ENCODE measurements around the gene DLX6. TPM values are rescaled to one million over a fixed set of nuclear protein-coding genes. Genes with fewer than 3 reads are reported as not detected.

Gene DLX6
- 0.14 TPM for polyA plus RNA-seq (ENCODE audit: insufficient read length)

DNA sequence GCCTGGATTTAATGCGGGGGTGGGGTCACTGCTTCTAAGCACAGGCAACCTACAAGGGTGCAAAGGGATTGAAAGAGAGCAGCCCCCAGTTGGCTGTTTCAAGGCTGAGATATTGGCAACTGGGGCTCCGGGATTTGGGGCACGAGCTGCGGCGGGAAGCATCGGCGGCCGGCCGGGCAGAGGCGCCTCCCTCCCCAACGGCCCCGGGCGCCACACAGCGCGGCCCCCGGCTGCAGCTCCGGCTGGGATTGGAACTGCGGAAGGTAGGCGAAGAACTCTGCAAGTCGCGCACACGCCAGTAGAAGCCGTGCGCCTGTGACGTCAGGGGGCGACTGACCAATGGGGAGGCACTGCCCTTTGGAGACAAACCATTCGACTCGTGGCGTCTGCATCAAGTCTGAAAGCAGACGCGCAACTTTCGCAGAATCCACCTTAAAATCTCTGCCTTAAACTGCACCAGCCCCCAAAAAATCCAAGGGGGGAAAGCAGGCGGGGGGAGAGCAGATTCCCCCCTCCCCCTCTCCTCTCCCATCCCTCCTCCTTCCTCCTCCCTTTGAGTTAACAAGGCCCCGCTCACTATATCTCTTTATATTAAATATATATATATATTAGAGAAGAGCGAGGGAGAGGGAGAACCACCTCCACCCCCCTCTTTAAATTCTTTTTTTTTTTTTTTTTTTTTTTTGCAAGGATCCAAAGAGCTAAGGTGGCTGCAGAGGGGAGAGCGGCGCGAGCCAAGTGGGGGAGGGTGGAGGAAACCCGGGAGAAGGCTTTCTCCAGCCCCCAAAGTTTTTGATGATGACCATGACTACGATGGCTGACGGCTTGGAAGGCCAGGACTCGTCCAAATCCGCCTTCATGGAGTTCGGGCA is at the start of gene DLX6:
DLX6 (plus strand) TSS at position 371 of the 872 bp plus-strand sequence; CDS start at position 796, 425 bp downstream.
- no peak for DNase-seq (ENCODE audit: low read depth)

DNA sequence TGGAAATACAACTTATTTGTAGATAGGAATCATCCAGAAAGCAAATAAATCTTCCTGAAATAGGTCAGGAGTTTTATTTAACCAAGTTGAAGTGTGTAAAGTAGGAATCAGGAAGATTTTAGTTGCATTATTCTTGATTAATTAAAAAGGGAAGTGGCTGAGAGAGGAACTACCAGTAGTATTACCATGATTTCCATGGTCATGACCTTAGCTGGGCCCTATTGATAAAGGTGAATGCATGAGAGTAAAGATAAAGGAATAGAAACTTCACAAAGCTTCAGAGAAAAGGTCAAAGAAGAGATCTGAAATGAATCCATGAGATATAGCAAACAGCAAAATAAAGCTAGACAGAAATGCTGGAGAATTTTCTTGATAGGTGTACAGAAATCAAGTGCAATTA is 46.2 kb upstream of the DLX6 start:
- no peak for DNase-seq (ENCODE audit: low read depth)

DNA sequence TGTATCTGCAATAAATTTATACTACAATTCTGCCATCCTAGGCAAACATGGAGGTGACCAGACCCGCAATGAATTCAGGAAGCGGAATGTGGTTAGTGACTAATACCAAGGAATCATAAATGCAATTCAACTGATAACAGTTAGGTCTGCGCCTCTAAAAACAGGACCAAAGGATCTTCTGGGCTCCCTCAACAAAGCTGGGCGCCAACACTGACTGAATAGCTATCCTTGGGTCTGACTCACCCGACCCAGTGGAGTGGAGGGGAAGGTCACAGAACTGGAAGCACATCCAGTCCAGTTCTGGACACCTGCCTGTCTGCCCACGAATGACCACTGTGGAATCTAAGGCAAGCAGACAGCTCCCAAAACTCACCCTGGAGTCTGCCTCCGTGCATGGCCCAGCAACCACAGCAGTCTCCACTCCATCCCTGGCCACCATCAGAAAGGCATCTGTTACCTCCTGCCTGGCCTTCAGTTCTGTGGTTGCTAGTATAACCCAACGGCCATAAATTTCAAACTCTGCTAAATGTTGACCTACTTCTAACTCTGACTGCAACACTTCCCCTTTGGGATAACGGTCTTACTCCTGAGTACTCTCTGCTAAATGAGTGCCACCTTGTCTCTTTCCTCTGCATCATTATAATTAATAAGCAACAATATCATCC is 43.0 kb upstream of the DLX6 start:
- no peak for DNase-seq (ENCODE audit: low read depth)

GRCh38 chr7:96968981-96969380 is 36.4 kb upstream of the DLX6 start:
- DNase-seq (ENCODE audit: low read depth) = no peak

DNA sequence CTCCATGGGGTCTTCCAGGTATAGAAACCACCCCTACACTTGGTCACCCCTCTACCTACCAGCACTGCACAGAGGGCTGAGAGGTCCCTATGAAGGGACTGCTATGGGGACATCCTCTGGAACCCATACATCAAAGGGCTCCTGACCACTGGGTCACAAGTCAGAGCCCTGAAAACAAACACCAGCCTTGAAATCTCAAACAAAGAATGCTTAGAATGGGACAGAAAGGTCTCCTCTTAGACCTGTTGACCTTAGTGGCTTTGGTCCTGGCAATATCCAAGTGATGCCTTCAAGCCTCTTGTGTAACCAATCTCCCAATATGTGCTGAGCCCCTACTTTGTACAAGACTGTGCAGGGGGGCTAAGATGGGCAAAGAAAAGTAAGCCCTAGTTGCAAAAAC is 34.6 kb upstream of the DLX6 start:
- no peak for DNase-seq (ENCODE audit: low read depth)

DNA sequence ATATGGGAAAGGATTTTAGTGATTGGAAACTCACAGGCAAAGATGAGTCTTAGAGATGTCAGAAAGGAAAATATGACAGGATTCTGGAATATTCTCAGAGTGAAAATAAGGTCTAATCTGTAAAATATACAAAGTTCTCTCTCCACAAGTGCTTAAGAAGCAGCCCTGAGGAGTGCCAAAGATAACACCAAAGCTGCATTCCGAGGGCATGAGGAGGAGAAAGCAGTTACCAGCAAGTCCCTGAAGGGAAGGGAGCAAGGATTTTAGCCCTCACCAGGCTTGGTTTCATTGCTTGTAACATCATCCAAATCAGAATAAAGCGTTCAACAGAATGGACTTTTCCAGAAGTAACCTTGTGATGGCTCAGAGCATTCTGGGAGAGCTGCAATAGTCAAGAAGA is 31.4 kb upstream of the DLX6 start:
- DNase-seq (ENCODE audit: low read depth) = no peak

DNA sequence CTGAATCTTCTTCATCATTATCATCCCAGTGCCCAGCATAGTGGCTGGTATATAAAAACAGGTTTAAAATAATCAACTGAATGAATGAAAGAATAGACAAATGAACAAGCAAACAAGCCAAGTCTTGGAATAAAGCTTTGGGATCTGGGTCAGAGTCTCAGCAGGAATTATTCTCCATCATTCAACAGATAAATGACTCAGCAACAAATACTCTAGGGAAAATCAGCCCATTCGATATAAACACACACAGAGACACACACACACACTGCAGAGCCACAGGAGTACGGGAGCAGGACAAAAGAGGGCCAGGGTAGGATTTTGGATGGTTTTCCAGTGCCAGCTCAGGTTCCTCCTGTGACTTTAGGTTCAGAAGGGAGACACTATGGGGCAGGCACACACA is 29.2 kb upstream of the DLX6 start:
- no peak for DNase-seq (ENCODE audit: low read depth)

- DNase-seq (ENCODE audit: low read depth) = no peak
Measured at GRCh38 chr7:96977445-96977844, 27.9 kb upstream of the DLX6 start.

DNA sequence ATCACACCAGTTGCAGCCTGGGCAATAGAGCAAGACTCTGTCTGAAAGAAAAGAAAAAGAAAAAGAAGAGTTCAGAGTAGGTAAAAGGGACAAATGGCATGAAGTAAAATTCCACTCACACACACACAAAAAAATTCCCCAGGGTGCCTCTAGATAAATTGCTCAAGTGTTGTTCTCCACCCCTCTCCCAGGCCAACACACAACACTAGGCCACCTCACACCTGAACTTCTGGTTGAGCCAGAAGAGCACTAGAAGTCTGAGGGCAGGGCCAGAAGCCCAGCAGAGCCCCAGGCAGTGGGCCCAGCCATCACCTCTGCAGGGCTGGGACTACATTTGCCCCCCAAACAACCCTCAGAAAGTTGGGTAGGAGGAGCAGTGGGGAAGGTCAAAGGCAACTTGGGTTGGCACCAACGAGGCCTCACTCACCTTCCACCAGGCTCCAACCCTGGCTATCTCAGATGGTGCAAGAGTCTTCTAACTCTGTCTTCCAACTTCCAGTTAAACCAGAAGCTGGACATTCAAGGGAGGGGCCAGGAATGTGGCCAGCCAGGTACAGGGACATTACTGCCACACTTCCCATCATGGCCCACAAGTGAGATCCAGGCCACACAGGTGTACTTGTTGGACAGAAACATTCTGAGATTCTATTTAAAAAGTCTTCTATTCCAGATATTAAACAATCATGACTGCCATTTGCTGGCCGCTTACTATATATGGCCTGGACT is 25.6 kb upstream of the DLX6 start:
- no peak for DNase-seq (ENCODE audit: low read depth)

- DNase-seq (ENCODE audit: low read depth) = no peak
Measured at GRCh38 chr7:96982586-96982985, 22.8 kb upstream of the DLX6 start.

GRCh38 chr7:96985992-96986391 is 19.4 kb upstream of the DLX6 start:
- DNase-seq (ENCODE audit: low read depth) = no peak

DNA sequence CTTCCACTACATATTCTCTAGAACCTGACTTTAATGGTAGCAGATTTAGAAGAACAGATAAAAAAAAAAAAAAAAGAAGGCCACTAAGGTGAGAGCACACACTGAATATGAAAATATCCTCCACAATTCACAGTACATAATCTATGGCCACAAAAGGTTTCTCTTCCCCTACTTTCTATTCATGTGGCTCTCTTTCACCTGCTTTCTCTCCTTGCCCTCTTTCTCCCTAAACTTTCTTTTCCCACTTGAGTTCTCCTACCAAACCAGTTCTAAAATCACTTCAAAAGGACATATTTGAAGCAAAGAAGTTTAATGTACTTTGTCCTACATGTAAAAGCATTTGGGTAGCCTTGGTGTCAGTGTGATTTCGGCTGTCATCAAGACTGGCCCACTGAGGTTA is 18.5 kb upstream of the DLX6 start:
- DNase-seq (ENCODE audit: low read depth) = no peak

DNA sequence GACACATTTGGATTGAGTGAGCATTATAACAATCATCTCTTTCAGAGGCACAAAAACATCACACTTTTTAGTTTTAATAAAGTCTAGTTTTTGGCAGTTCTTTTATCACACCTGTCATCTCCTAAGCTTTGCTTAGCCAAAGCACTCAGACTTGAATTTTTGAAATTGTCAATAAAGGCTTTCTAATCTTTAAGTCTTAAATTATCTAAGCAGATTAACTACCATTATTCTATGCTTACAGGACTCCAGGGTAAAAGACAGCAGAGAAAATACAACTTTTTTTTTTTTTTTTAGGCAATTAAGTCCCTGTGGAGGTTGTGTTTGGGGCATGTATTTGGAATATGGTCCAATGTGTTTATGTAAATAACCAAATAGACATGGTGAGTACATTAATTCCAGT is 17.6 kb upstream of the DLX6 start:
- no peak for DNase-seq (ENCODE audit: low read depth)

- DNase-seq (ENCODE audit: low read depth) = no peak
Measured at GRCh38 chr7:96989241-96989858, 16.0 kb upstream of the DLX6 start.

DNA sequence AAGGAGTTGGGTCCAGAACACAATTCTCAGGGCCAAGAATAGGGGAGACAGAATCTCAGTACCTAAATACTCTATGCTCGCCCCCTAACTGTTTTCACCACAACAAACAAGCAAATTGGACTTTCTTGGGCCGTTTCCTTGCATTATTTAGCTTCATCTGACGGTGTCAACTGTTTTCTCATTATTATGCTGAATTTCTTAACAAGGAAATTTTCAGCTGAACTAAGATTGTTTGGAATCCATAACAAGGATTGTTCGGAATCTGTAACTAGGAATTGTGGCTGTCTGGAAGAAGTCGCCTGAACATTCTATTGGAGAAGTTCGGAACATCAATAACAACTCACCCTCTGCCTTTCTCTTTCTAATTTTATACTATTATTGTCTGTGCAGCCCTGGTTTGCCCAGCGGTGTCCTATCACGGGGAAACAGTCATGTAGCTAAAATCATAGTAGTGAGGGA is 15.5 kb upstream of the DLX6 start:
- no peak for DNase-seq (ENCODE audit: low read depth)

GRCh38 chr7:96991546-96992191 is 13.7 kb upstream of the DLX6 start:
- no peak for DNase-seq (ENCODE audit: low read depth)

DNA sequence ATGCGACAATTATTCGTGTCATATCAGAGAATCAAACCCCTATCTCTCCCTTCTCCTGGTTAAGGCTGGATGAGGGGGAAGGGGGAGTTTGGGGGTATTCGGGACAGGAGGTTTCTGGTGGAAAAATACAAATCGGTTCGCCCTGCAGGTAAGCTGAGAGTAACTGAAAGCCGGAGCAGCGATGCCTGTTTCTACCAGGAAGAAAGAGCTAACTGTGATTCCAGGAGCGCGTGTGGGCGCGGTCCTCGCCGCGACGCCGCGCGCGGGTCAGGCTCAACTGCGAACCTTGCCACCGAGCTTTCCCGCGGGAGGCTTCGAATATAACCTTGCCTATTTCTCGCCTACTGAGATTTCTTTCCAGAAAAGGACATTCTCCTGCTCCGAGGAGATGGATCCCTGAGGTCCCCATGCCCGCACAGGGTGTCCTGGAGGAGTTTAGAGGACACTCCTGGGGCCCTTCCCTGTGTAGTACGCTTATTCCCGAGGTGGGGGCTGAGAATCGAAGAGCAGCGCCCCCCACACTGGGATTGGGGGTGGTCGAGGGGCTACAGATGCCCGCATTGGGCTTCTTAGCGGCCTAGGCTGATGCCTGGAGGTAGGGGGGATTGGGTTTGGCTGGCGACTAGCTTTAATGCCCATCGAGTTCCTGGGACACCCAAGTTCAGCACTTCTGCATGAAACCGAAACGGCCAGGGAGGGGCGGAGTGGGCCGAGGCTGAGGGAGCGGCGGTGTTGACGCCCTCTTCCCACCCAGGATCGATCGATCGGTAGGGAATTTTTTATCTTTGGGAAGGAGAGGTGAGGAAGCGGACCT is 13.0 kb upstream of the DLX6 start:
- DNase-seq (ENCODE audit: low read depth) = no peak

- no peak for DNase-seq (ENCODE audit: low read depth)
Measured at GRCh38 chr7:96993094-96993865, 12.1 kb upstream of the DLX6 start.

- no peak for DNase-seq (ENCODE audit: low read depth)
Measured at GRCh38 chr7:96993980-96994379, 11.4 kb upstream of the DLX6 start.

All from forelimb muscle (tissue), 1 donor.